NCI-H2196 (cell line): ENCODE data around the gene CHRDL2.

Source experiments
- DNase-seq: peaks from one replicate; lab custom pipeline; 2025; ENCODE audit not compliant: unreplicated experiment; lab: John Stamatoyannopoulos, UW

CHRDL2 gene

DNA sequence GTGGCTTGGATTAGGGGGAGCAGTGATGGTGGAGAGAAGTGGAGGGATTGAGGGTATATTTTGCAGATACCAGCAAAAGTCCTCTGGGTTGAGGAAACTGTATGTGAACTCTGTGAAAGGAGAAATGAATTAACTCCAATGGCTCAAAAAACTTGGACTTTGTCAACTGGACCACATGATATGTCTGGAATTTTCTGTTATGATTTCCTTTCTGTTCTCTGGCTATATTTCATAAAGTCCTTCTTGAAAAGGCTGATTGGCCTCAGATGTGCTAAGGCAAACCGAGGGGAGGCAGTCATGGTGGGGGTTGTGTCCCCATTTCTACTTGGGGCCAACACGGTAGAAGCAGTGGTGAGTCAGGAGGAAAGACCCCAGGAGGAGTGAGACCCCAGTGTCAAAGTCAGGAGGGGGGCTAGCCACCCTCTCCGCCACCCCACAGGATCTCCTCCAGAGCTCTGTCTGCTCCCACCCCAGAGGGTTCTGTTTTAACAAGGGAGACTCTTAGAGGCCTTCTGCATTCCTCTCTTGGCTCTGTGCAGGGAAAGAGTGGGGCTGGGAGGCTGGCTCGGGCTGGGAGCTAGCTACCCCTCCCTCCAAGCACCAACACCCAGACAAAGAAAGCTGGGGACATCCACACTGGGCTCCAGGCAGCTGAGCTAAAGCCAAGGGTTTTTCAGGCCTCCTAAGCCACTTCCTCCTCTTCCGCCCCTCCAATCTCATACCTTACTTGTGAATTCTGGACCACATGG lies 13.8 kb downstream of the CHRDL2 start:
- no peak for DNase-seq

DNA sequence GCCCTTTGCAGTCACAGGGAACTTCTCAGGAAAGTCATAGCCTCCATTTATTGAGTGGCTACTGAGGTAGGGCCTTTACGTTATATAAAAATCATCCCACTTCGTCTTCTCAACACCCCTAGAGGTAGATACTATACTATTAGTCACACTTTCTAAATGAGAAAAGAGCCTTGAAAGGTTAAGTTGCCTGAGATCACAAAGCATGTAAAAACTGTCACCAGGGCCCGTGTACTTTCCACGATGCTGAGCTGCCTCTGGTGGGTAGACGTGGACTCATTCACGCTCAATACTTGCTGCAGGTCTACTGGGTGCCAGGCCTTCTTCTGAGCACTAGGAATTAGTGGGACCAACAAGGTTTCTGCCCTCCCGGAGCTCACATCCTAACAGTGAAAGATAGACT lies 16.3 kb downstream of the CHRDL2 start:
- DNase-seq, result no peak

- DNase-seq, result no peak
Observed at GRCh38 chr11:74713686-74714085, 17.5 kb downstream of the CHRDL2 start.

DNA sequence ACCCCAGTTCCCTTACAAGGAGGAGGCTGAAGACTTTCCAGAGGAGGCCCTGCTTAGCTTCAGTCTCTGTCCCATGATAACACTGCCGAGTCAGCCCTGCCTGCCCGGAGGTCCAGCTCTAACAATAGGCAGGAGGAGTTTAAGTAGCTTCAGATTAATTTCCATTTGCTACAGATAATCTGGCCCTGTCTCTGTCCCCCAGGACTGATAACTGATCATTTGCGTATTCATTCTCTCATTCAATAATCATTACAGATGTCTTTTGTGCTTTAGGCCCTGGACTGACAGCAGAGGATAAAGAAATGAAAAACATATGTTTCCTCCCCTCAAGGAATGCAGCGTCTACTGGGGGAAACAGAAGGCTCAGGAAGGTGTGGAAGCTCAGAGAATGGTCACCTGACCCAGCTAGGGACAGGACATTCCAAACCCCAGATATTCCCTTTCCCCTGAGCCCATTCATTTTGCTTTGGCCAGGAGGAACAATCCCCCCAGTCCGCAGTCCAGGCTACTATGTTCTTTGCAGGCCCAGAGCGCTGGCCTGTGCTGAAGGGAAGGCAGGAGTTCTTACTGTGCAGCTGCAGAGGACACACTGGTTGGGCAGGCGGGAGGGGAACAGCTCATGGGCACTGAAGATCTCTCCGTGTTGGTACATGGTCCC lies 20.8 kb downstream of the CHRDL2 start:
- no peak for DNase-seq

GRCh38 chr11:74709175-74709574 lies 22.1 kb downstream of the CHRDL2 start:
- no peak for DNase-seq

DNA sequence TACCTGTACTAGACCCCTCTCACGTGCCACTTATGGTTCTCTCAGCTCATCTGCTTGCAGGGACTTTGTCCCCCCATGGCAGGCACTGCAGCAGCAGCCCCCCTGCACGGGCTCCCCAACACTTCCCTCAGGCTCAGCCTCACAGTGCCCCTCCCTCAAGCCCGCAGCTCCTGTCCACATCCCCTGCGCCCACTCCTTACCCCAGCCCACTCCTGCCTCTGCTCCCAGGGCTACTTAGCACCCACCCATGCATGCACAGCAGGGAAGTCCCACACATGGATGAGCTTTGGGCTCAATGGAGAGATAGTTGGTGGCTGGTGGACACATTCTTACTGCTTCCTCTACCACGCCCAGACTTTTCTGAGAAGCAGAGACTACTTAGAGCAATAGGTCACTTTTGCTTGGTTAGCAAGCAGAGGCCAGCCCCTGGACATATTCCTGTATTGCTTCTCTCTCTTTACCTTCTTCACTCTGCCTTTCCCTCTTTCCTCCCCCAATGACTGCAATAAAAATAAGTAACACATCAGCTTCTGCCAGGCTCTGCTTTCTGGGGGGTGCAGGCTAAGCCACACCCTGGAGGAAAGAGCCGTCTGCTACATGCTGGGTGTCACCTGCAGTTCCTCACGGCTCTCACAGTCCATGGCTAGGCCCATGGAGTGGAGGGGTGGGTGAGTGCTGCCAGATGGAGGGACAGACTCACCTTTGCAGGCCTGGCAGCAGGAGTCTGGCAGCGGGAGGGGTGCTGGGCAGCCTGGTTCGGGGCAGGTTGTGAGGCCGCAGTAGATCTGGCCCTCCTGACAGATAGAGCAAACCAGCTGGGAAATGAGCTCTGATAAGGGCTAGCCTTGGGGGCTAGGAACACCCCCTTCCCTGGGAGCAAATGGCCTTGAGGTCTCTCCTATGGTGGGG lies 23.4 kb downstream of the CHRDL2 start:
- no peak for DNase-seq

- DNase-seq, result no peak
Observed at GRCh38 chr11:74707182-74707581, 24.0 kb downstream of the CHRDL2 start.

GRCh38 chr11:74703211-74703610 lies 28.0 kb downstream of the CHRDL2 start:
- no peak for DNase-seq

DNA sequence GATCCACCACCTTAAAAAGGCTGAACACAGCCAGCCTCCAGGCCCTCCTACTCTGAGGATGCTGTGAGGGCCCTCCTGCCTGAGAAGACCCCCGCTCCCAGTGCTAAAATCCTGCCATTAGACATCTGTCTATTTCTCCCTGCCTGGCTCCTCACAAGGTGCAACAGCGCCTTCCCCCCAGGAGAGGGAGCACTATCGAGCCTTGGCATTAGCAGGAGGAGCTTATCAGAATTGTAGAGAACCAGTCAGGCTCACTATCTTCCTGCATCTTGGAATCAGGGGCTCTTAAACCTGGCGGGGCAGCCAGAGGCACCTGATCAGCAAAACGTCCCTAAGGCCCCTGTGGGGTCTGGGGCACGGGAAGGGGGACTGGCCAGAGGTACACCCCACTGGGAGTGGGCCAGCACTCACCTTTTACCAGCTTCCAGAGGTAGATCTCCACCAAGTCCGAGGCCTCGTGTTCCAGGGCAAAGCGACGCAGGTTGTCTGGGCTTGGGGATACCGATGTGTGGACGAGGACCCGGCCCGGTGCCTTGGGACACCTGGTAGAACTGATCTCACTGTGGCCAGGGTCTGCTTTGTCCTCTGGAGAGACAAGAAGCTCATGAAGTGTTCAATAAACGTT lies 28.7 kb downstream of the CHRDL2 start:
- DNase-seq, result peak; percentile 68

- no peak for DNase-seq
Observed at GRCh38 chr11:74701351-74701750, 29.9 kb downstream of the CHRDL2 start.

GRCh38 chr11:74699615-74700396 lies 31.4 kb downstream of the CHRDL2 start:
- DNase-seq, result no peak

GRCh38 chr11:74697722-74698121 lies 33.5 kb downstream of the CHRDL2 start:
- no peak for DNase-seq

GRCh38 chr11:74696939-74697675 lies 34.1 kb downstream of the CHRDL2 start:
- no peak for DNase-seq

- DNase-seq, result no peak
Observed at GRCh38 chr11:74696500-74696899, 34.7 kb downstream of the CHRDL2 start.

DNA sequence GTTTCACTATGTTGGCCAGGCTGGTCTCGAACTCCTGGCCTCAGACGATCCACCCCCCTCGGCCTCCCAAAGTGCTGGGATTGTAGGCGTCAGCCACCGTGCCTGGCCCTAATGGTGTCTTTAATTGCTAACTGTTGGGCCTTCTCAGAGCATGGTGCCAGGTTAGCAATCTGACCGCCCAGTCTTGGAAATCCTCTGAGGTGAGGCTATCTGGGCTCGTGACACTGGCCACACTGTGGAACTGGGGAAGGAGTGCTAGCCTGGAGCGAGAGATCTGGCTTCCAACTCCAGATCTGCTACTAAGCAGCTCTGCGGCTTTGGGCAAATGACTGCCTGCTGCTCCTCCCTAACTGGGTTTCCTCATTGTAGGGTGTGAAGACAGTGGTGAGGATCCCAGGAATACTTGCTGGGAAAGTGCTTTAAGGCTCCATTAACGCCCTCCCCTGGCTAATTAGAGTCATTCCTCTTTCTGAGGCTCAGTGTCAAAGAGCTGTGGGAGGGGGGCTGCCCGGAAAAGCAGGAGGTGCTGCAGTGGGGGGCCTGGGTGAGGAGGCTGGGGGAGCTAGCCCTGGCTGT lies 35.4 kb downstream of the CHRDL2 start:
- DNase-seq, result no peak

DNA sequence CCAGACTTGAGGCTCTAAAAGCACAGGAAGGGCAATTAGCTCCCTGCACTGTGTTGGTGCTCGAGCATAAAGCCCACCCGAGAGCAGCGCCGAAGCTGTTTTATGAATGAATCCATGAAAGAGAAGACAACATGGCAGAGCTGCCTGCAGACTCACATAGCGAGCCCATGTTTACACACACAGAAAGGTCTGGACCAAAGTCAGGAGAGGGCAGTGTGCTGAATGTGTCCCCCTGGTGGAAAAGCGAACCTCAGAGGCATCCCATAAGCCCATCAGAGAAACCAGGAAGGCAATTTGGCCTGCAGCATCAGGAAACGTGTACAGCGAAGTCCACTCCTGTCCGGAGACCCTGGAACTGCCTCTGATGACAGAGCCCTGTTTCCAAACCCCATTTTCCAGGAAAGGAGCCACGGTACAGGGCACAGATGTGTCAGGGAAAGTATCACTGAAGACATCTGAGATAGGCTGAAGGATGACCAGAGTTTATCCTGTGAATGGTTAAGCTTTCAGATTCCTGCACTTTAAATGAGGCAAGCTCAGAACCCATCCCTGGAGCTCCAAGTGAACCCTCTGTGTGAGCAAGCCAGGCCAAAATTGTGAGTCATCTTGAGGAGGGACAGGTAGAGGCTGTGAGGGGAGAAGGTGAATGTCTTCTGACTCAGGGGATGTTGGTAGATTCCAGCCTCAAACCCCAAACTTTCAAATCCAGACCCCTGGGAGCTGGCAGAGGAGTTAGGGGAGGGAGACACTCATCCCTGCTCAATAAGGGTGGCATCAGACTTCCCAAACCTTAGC lies 36.9 kb downstream of the CHRDL2 start:
- no peak for DNase-seq

DNA sequence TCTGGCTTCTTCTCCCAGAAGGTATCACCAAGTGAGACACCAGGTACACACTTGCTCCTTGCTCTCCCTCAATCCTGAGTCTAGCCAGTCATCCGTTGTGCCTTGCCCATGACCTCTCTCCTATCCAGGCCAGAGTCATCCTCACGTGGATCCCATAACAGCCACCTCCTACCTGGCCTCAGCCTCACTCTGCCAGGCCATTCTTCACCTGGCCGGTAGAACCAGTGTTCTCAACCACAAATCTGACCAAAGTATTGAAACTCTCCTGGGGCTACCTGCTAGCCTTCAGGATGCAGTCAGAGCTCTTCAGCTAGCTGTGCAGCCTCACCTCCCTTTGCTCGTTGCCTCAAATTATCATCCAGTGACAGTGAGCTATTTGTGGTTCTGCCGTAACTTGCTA lies 37.7 kb downstream of the CHRDL2 start:
- DNase-seq, result no peak

GRCh38 chr11:74691755-74692154 lies 39.5 kb downstream of the CHRDL2 start:
- DNase-seq, result no peak

DNA sequence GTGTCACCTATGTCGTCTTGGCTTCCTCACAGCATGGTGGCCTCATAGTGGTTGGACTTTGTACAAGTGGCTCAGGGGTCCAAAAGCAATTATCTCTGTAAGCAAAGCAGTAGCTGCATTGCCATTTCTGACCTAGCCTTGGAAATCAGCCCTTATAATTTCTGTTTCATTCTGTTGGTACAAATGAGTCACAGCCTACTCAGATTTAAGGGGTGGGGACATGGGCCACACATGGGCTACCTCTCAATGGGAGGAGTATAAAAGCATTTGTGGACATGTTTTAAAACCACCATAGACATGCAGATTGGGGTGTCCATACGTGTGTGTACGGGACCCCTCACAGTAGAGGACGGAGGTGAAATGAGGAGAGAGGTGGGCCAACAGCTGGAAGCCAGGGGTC lies 41.6 kb downstream of the CHRDL2 start:
- DNase-seq, result no peak
